ENCODE results near the gene ORAI3.

Gene ORAI3

GRCh38 chr16:30948667-30949649 lies at the start of gene ORAI3:
ORAI3 (plus strand) TSS chr16:30949068; CDS start chr16:30949290, 222 bp downstream.
- peak; percentile 65 for DNase-seq (ENCODE audit: low spot score)

GRCh38 chr16:30899794-30900193 lies 49.1 kb upstream of the ORAI3 start:
- DNase-seq (ENCODE audit: low spot score), result no peak

GRCh38 chr16:30900588-30900987 lies 48.3 kb upstream of the ORAI3 start:
- no peak for DNase-seq (ENCODE audit: low spot score)

- no peak for DNase-seq (ENCODE audit: low spot score)
Measured at GRCh38 chr16:30901201-30902028, 47.5 kb upstream of the ORAI3 start.

- DNase-seq (ENCODE audit: low spot score), result peak; percentile 87
Measured at GRCh38 chr16:30902029-30902972, 46.6 kb upstream of the ORAI3 start.

GRCh38 chr16:30903002-30903401 lies 45.9 kb upstream of the ORAI3 start:
- no peak for DNase-seq (ENCODE audit: low spot score)

- DNase-seq (ENCODE audit: low spot score), result peak; percentile 48
Measured at GRCh38 chr16:30903596-30903995, 45.3 kb upstream of the ORAI3 start.

- DNase-seq (ENCODE audit: low spot score), result no peak
Measured at GRCh38 chr16:30904114-30904780, 44.6 kb upstream of the ORAI3 start.

- no peak for DNase-seq (ENCODE audit: low spot score)
Measured at GRCh38 chr16:30907064-30907463, 41.8 kb upstream of the ORAI3 start.

- DNase-seq (ENCODE audit: low spot score), result no peak
Measured at GRCh38 chr16:30910427-30911029, 38.3 kb upstream of the ORAI3 start.

- DNase-seq (ENCODE audit: low spot score), result no peak
Measured at GRCh38 chr16:30912794-30913412, 36.0 kb upstream of the ORAI3 start.

- no peak for DNase-seq (ENCODE audit: low spot score)
Measured at GRCh38 chr16:30914830-30915229, 34.0 kb upstream of the ORAI3 start.

GRCh38 chr16:30918614-30919013 lies 30.3 kb upstream of the ORAI3 start:
- no peak for DNase-seq (ENCODE audit: low spot score)

- DNase-seq (ENCODE audit: low spot score), result no peak
Measured at GRCh38 chr16:30920891-30921290, 28.0 kb upstream of the ORAI3 start.

- no peak for DNase-seq (ENCODE audit: low spot score)
Measured at GRCh38 chr16:30921459-30921747, 27.5 kb upstream of the ORAI3 start.

- DNase-seq (ENCODE audit: low spot score), result peak; percentile 84
Measured at GRCh38 chr16:30921748-30922419, 27.0 kb upstream of the ORAI3 start.

- DNase-seq (ENCODE audit: low spot score), result peak; percentile 96
Measured at GRCh38 chr16:30922420-30922959, 26.4 kb upstream of the ORAI3 start.

GRCh38 chr16:30922960-30923535 lies 25.8 kb upstream of the ORAI3 start:
- DNase-seq (ENCODE audit: low spot score), result peak; percentile 97

GRCh38 chr16:30923554-30924075 lies 25.3 kb upstream of the ORAI3 start, which contains the start of gene FBXL19:
FBXL19 (plus strand) TSS chr16:30923572; CDS start chr16:30925755, 2,183 bp downstream.
- DNase-seq (ENCODE audit: low spot score), result no peak

Measured in AG08395 (cell line).